ENCODE measurements around the gene INTS7. TPM values are rescaled to one million over a fixed set of nuclear protein-coding genes. Genes with fewer than 3 reads are reported as not detected.

INTS7 gene
- total RNA-seq, 3 donors from 2014 or later: 6.6 to 16.7 (median 10.8) TPM

DNA sequence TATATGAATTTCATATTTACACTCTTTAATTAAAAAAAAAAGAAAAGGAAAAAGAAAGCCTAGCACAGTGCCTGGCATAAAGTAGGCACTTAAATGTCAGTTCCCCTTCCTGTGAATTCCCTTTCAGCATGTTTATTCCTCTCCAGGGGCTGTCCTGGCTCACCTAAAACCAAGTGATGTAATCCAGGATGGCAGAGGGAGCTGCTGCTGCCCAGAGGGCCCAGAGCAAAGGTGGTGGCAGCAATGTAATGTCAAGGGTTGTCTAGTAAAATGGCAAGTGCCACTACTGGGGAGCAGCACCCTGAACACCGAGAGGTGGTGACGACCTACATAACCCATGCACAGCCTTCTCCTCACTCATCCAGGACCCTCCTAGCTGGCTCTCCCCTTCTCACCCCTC lies 126.4 kb downstream of the INTS7 start:
- no peak overlapping the region for H3K4me3 ChIP-seq
- H3K36me3 ChIP-seq: no peaks in the 10 kb centered on the region
- DNase-seq (ENCODE audit: low spot score in 2 of 2): no peak
- no peaks in the 10 kb centered on the region for H3K4me1 ChIP-seq
- no peaks in the 10 kb centered on the region for H3K27me3 ChIP-seq
- TF ChIP-seq CTCF (IDR thresholded peaks at IDR 0.05): no peak
- no peak for TF ChIP-seq POLR2AphosphoS5 (IDR thresholded peaks at IDR 0.05)
- TF ChIP-seq POLR2A (IDR thresholded peaks at IDR 0.05): no peak
- no peak overlapping the region for H3K27ac ChIP-seq
- H3K9me3 ChIP-seq: no peaks in the 10 kb centered on the region
- intact Hi-C loops (cut with DNase I; ENCODE audit: low total_unique reads): no loop called here

GRCh38 chr1:211908453-211908852 lies 126.9 kb downstream of the INTS7 start:
- no peak for TF ChIP-seq POLR2AphosphoS5 (IDR thresholded peaks at IDR 0.05)
- TF ChIP-seq CTCF (IDR thresholded peaks at IDR 0.05): no peak
- TF ChIP-seq POLR2A (IDR thresholded peaks at IDR 0.05): no peak

DNA sequence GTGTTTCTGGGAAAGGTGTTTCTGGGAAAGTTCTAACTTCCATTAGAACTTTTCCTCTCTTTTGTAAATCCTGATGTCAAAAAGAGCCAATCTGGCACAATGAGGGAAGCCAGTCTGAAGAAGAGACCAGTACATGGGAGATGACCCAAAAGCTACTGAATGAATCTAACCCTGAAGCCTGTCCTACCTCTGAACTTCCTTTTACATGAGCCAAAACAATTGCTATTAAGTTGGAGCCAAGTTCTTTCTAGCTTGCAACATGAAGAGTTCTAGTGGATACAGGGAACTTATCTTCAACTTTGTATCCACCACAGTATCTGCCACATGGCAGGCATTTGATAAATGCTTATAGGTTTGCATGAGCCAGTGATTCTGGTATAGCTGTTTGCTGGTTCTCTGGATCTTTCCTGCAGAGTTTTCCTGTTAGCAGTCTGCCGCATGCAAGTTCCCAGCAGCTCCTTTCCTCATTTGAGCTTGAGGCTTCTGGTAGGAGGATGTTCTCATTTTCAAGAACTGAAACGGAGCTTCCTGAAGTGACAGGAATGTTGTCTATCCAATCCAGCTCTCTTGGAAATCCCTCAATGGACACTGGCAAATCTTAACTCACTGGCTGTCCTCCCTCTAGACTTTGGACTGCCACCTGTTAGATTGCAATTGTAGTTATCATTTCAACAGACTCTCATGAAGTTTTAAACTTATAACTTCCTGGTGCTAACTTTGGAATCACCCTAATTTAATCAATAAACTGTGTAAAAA lies 131.7 kb downstream of the INTS7 start:
- Histone ChIP-seq H3K4me3 (no peak overlapping the region), H3K27me3 (no peaks in the 10 kb centered on the region), H3K27ac (no peak overlapping the region), H3K36me3 (no peaks in the 10 kb centered on the region), H3K9me3 (no peaks in the 10 kb centered on the region), H3K4me1 (no peaks in the 10 kb centered on the region)
- no peak for DNase-seq (ENCODE audit: low spot score in 2 of 2)
- intact Hi-C loops (cut with DNase I; ENCODE audit: low total_unique reads): no loop called here
- TF ChIP-seq POLR2A (IDR thresholded peaks at IDR 0.05): no peak
- no peak for TF ChIP-seq CTCF (IDR thresholded peaks at IDR 0.05)
- TF ChIP-seq POLR2AphosphoS5 (IDR thresholded peaks at IDR 0.05): no peak

More at GRCh38 chr1:211908453-211908852, 126.9 kb downstream of the INTS7 start:
- intact Hi-C loops (cut with DNase I; ENCODE audit: low total_unique reads): no loop called here
- no peaks in the 10 kb centered on the region for H3K27me3 ChIP-seq
- no peaks in the 10 kb centered on the region for H3K9me3 ChIP-seq
- H3K36me3 ChIP-seq: no peaks in the 10 kb centered on the region
- no peaks in the 10 kb centered on the region for H3K4me1 ChIP-seq
- no peak overlapping the region for H3K4me3 ChIP-seq
- no peak overlapping the region for H3K27ac ChIP-seq
- DNase-seq (ENCODE audit: low spot score in 2 of 2): no peak

DNA sequence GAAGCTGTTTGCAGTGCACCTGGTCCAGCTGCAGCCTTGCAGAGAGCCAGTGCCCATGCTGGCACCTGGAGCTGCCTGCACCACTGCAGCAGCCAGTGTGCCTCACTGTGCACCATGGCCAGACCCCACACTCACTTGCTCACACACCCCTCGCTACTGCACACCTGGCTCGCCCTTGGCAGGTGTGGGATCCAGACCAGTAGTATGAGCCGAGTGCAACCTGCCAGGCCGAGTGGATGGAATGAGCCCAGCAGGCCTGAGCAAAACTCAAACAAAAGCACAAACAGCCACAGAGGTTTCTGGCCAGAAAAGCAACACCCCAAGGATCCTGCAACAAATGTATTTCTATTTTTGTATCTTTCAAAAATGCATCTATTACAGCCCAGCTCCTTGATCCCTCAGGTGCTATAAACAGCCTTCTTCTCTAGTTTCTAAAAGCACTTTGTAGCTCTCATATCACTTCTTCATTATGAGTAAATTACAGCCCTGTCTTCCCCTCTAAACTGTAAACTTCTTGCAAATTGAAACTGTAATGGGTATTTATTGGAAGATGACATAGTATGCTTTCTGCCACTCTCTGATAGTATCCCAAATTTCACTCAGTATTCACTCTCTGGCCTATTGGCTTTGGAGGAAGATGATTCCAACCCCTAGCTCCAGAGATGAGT lies 132.6 kb downstream of the INTS7 start:
- no peaks in the 10 kb centered on the region for H3K27me3 ChIP-seq
- no peaks in the 10 kb centered on the region for H3K9me3 ChIP-seq
- TF ChIP-seq POLR2AphosphoS5 (IDR thresholded peaks at IDR 0.05): no peak
- TF ChIP-seq CTCF (IDR thresholded peaks at IDR 0.05): no peak
- TF ChIP-seq POLR2A (IDR thresholded peaks at IDR 0.05): no peak
- no peak overlapping the region for H3K4me3 ChIP-seq
- no peak overlapping the region for H3K27ac ChIP-seq
- no peak for DNase-seq (ENCODE audit: low spot score in 2 of 2)
- no peaks in the 10 kb centered on the region for H3K36me3 ChIP-seq
- H3K4me1 ChIP-seq: no peaks in the 10 kb centered on the region
- intact Hi-C loops (cut with DNase I; ENCODE audit: low total_unique reads): no loop called here

GRCh38 chr1:211901945-211902344 lies 133.4 kb downstream of the INTS7 start:
- no peak overlapping the region for H3K4me3 ChIP-seq
- no peaks in the 10 kb centered on the region for H3K27me3 ChIP-seq
- H3K27ac ChIP-seq: no peak overlapping the region
- DNase-seq (ENCODE audit: low spot score in 2 of 2): no peak
- no peaks in the 10 kb centered on the region for H3K36me3 ChIP-seq
- TF ChIP-seq CTCF (IDR thresholded peaks at IDR 0.05) (no peak), POLR2AphosphoS5 (IDR thresholded peaks at IDR 0.05) (no peak), POLR2A (IDR thresholded peaks at IDR 0.05) (no peak)
- H3K9me3 ChIP-seq: no peaks in the 10 kb centered on the region
- H3K4me1 ChIP-seq: no peaks in the 10 kb centered on the region
- intact Hi-C loops (cut with DNase I; ENCODE audit: low total_unique reads): no loop called here

Data from breast epithelium (tissue), 4 donors.